ENCODE measurements around the gene KRTAP3-3.

The KRTAP3-3 gene

DNA sequence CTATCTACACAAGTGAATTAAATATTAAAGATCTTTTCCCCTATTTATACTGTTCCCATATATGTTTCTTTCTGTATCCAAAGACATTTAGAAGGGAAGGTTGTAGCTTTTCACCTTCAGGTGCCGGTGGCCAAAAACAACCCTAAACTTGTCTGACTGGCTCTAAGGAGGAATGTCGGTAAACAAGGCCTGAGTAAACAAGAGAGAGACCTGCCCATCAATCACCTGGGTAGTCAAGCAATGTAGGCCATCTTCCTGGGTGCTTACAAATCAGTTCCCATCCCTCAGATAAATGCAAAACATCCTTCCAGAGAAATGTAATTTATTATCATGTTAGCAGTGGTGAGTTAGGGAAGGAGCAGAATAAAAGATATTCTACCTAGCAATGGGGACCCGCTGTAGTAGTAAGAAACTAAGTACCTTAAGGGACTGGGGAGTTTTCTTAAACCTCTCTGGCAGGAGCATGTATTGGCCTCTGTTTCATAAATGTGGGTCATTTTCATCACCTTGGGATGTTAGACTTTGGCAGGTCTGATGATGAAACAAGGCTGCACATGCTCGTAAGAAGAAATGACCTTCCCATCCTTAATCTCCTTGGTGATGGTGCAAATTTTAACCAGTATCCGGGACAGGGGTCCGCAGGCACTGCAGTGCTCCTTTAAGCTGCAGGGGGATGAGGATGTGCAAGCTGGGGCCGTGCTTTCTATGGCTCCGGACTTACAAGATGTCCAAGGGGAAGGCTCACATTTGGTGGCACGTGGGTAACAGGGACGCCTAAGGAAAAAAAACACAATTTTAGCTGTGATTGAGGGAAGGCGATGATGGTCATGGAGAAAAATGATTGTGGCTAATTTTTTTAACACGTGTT is 35.6 kb downstream of the KRTAP3-3 start:
- DNase-seq (ENCODE audit: low read depth in 2 of 2), result no peak

DNA sequence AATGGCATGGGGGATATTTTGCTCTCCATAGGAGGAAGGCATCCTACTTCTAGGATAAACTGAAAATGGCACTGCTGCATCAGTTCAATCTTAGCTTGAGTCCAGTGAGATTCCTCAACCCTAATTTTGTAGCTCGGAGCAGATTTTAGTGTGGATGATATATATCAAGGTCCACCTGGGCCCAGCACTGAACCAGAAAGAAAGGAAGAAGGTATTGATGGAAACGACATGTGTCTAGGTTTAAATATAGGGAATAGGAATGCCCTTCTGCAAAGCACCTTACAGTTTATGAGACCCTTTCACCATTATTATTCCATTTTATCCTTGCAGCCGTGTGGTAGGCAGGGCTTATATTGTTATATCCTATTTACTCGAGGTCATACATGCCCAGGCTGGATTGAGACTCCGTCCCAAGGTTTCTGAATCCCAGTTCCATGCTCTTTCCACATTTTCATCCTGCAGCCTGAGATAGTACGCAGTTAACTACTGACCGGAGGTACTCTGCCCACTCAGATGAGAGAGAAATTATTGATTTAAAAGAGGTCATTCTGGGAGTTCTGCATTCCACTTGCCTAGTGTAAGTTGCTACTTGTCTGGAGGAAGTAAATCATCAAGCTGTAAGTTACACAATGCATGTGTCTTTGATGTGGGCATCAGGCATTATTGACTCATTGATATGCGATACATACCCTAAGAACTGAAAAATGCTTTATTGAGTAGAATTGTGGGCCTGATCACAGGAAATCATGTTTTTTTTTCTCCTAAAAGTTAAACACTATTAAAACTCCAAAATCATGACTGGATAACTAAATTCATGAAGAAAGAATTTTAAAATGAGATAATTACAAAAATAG is 37.3 kb downstream of the KRTAP3-3 start:
- peak; percentile 92 for DNase-seq (ENCODE audit: low read depth in 2 of 2)

DNA sequence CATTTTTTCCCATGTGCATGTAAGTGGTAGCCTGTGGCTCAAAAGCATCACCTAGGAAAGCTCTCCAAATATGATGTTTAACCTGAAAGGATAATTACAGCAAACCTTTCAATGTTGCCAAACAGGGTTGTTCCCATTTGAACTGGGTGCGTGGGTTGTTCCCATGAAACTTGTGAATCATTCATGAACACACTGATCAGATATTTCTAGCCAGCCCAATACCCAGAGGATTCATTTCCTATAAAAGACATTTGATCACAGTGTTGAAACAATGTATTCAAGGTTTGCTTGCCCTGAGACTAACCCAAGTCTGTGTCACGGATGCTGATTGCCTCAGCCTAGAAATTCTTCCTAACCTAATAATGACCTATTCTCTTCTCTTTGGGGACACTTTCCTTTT is 40.1 kb downstream of the KRTAP3-3 start:
- DNase-seq (ENCODE audit: low read depth in 2 of 2), result peak; percentile 58 to 68

DNA sequence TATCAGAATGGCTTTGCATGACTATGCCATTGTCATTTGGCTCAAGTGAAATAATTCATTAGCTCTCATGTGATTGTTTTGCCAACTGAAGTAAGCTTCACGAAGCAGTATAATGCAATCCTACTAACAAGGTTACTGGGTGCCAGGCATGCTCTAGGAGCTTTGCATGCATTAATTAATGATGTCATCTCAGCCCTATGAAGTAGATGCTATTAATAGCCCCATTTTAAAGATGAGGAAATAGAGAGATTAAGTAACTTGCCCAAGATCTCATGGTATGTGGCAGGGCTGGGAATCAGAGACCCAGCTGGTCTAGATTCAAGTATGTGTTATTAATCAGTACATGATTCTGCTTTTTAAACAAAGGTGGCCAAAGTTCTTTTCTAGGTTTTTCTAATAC is 41.3 kb downstream of the KRTAP3-3 start:
- DNase-seq (ENCODE audit: low read depth in 2 of 2), result peak; percentile 66 to 68

DNA sequence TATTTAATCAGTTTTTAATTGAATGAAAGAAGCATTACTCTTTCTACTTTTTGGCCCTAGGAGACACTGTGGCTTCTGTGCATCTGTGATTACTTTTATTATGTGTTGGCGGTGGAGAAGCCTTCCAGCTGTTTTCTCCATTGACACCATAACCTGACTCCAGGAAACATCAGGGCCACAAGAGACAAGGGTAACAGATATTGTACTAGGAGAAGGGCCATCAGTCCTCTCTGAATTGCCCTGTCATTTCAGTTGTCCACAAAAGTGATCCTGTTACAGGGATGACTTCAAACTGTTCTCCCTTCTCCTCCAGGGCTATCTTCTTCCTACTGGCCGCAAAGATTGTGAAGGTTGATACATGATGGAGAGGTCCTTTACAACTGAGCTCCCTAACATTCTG is 41.8 kb downstream of the KRTAP3-3 start:
- DNase-seq (ENCODE audit: low read depth in 2 of 2), result no peak

DNA sequence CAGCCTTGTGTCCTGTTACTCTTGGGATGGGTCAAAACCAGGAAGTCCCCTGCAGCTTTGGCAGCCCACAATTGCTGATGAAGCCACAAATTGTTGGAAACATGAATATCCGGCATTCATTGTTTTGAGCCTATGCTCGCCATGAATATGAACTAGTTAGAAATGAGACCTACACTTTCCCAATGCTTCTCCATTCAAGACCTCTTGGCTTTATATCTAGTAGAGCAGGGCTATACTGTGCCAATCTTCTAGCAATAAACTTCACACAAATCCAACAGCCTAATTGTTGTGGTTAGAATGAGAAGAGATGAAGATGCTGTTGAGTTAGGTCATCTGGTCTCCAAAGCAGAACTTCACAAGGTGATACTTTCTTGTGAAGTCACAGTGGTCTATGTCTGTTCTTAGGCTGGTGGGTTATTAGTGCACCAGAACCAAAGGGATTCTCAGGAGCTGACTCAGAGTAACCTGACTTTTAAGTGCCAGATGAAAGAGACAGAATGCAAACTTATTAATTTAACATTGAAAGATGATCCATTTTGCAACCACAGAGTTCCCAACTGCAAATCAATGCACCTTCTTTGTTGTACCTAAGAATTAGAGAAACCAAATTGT is 42.8 kb downstream of the KRTAP3-3 start:
- DNase-seq (ENCODE audit: low read depth in 2 of 2), result no peak

DNA sequence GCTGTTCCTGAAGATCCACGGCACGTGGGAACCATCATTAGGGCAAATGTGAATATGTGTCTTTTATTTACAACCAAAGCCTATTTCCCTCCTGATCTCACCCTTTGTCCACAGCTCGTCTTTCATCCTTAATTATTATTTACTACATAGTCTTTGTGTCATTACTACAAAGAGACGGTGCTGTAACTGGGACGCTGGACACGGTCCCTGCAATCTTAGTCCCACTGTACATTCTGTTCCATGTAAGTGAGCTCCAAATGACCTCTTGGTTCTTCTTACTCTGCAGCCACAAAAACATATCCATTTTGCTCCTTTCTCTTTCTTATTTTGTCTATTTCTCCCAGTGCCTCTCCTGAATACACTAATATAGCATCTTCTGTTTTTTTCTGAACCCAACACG is 43.8 kb downstream of the KRTAP3-3 start:
- DNase-seq (ENCODE audit: low read depth in 2 of 2), result no peak

DNA sequence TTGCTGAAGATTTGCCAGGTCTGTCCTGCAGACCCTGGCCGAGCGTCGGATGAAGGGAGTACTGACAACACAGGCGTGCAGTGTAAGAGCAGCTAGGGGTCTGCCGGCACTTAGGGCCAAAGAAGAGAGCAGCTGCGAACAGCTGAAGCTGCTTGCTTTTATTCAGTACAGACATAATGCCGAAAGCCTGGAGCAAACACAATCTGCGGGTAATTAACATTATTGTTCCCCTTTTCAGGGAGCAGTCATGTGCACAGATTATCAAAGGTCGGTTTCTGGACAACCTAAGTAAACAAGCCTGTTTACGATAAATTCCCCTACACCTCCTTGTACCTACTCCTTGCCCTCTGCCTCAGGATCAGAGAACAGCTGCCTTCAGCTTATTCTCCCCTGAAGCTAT is 44.5 kb downstream of the KRTAP3-3 start:
- DNase-seq (ENCODE audit: low read depth in 2 of 2), result no peak

DNA sequence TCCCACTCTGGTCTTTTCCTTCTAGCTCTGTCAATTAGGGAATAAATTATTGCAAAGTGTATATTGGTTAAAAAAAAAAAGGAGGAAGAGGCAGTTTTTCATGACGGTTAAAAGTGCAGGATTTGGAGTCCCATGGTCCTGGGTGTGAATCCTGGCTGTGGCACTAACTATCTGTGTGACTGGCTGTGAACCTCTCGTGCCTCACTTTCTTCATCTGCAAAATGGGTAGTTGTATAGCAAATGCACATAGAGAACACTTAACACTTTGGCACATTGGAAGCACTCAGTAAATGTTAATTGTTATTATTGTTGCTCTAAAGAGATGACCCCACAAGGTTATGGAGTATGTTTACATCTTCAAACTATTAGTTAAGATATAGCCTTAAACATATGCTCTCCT is 46.0 kb downstream of the KRTAP3-3 start:
- no peak for DNase-seq (ENCODE audit: low read depth in 2 of 2)

DNA sequence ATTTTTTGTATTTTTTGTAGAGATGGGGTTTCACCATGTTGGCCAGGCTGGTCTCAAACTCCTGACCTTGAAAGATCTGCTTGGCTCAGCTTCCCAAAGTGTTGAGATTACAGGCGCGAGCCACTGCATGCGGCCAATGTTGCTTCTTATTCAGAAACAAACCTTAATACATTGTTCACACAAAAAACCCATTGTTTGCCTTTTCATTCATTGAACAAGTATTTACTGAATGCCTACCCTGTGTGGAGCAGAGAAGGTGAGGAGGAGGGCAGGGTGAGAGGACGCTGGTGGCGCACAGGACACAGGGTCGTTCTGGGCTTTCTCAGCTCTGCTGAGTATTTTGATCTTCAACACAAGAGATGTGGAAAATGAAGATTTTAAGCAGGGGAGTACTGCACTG is 48.5 kb downstream of the KRTAP3-3 start:
- DNase-seq (ENCODE audit: low read depth in 2 of 2), result no peak

DNA sequence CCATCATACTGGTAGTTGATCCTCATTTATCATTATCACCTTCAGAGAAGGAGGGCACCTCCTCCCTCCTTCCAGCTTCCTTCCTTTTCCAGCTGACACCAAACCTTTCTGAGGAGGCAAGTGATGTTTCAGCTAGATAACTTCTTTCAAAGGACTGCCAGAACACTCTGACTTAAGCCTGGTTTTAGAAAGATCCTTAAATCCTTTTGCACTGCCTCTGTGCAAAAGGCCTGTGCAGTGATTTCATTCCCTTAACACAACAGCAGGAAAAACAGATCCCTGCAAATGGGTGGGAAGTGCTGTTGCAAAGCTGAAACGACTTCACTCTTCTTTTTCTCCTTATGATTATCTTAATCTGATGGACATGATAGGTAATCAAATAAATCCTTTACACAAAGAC is 49.4 kb downstream of the KRTAP3-3 start:
- no peak for DNase-seq (ENCODE audit: low read depth in 2 of 2)

Measured in fibroblast of skin of left biceps (primary cell).